SK-N-SH treated with all-trans-retinoic acid at 6 μM for 48 hours (cell line): Measurements from ENCODE around the gene RHBDL1.

ENCODE experiments used
- ATAC-seq: fragments of 200-7000 bp; cut with Tn5 transposase; 3 replicates; pipeline ENCODE4 v1.9.1; 2020; ENCODE audit warnings: mild to moderate bottlenecking, moderate library complexity
- ARNTL ChIP-seq: fragments of 450-650 bp; formaldehyde crosslinking; IDR thresholded peaks from 2 replicates; pipeline ENCODE4 v1.5.0; 2020; ENCODE audit warnings: low read depth, mild to moderate bottlenecking, moderate library complexity, borderline replicate concordance
- CREB5 ChIP-seq: fragments of 250-450 bp; sonication (Bioruptor Pico); IDR thresholded peaks from 2 replicates; pipeline ENCODE4 v1.5.1; 2020; ENCODE audit warnings: low read depth, mild to moderate bottlenecking, moderate library complexity
- CSDC2 ChIP-seq: fragments of 250-450 bp; sonication (Bioruptor Pico); IDR thresholded peaks from 2 replicates; pipeline ENCODE4 v1.5.0; 2020; ENCODE audit warnings: mild to moderate bottlenecking, moderate library complexity
- CSRNP3 ChIP-seq: fragments of 250-450 bp; sonication (Bioruptor Pico); IDR thresholded peaks from 2 replicates; pipeline ENCODE4 v1.5.1; 2021; ENCODE audit warnings: mild to moderate bottlenecking, moderate library complexity
- ESRRG ChIP-seq: fragments of 250-450 bp; sonication (Bioruptor Pico); IDR thresholded peaks from 2 replicates; pipeline ENCODE4 v1.6.1; 2021; ENCODE audit warnings: mild to moderate bottlenecking
- GLIS3 ChIP-seq: fragments of 250-450 bp; sonication (Bioruptor Pico); IDR thresholded peaks from 2 replicates; pipeline ENCODE4 v1.5.0; 2020; ENCODE audit warnings: mild to moderate bottlenecking, moderate library complexity
- ISL1 ChIP-seq: fragments of 250-450 bp; sonication (Bioruptor Pico); IDR thresholded peaks from 2 replicates; pipeline ENCODE4 v2.1.2; 2022; ENCODE audit warnings: mild to moderate bottlenecking, moderate library complexity
- OSR1 ChIP-seq: fragments of 250-450 bp; sonication (Bioruptor Pico); IDR thresholded peaks from 2 replicates; pipeline ENCODE4 v1.8.0; 2022; ENCODE audit warnings: moderate library complexity, mild to moderate bottlenecking, inconsistent platforms
- PPARA ChIP-seq: fragments of 250-450 bp; sonication (Bioruptor Pico); IDR thresholded peaks from 2 replicates; pipeline ENCODE4 v1.5.0; 2020; ENCODE audit warnings: mild to moderate bottlenecking, borderline replicate concordance
- RARB ChIP-seq: fragments of 250-450 bp; sonication (Bioruptor Pico); IDR thresholded peaks from 2 replicates; pipeline ENCODE4 v1.8.0; 2021; ENCODE audit warnings: mild to moderate bottlenecking, moderate library complexity
- SNAI2 ChIP-seq: fragments of 250-450 bp; sonication (Bioruptor Pico); IDR thresholded peaks from 2 replicates; pipeline ENCODE4 v1.5.0; 2020; ENCODE audit warnings: mild to moderate bottlenecking, moderate library complexity
- TCF4 ChIP-seq: fragments of 250-450 bp; sonication (Bioruptor Pico); IDR thresholded peaks from 2 replicates; pipeline ENCODE4 v1.8.0; 2021; ENCODE audit warnings: mild to moderate bottlenecking, moderate library complexity, borderline replicate concordance
- TOX ChIP-seq: fragments of 250-450 bp; sonication (Bioruptor Pico); IDR thresholded peaks from 2 replicates; pipeline ENCODE4 v1.8.0; 2021; ENCODE audit warnings: mild to moderate bottlenecking, moderate library complexity, borderline replicate concordance
- TSHZ2 ChIP-seq: fragments of 250-450 bp; sonication (Bioruptor Pico); IDR thresholded peaks from 2 replicates; pipeline ENCODE4 v1.5.0; 2020; ENCODE audit warnings: mild to moderate bottlenecking, moderate library complexity
- ZC3H10 ChIP-seq: fragments of 250-450 bp; sonication (Bioruptor Pico); IDR thresholded peaks from 2 replicates; pipeline ENCODE4 v1.5.1; 2021; ENCODE audit warnings: mild to moderate bottlenecking, moderate library complexity
- ZFP3 ChIP-seq: fragments of 250-450 bp; sonication (Bioruptor Pico); IDR thresholded peaks from 2 replicates; pipeline ENCODE4 v1.5.0; 2020; ENCODE audit warnings: mild to moderate bottlenecking, moderate library complexity
- ZFP30 ChIP-seq: fragments of 450-650 bp; formaldehyde crosslinking; IDR thresholded peaks from 2 replicates; pipeline ENCODE4 v1.5.0; 2022; ENCODE audit warnings: mild to moderate bottlenecking, moderate library complexity
- ZNF565 ChIP-seq: fragments of 450-650 bp; formaldehyde crosslinking; conservative IDR thresholded peaks from 2 replicates; pipeline ENCODE4 v1.5.0; 2020; ENCODE audit warnings: low read depth, mild to moderate bottlenecking, moderate library complexity
- ZNF70 ChIP-seq: fragments of 450-650 bp; formaldehyde crosslinking; IDR thresholded peaks from 2 replicates; pipeline ENCODE4 v1.5.0; 2020; ENCODE audit warnings: mild to moderate bottlenecking, moderate library complexity
- TF ChIP-seq, protein P1 (sequence below): fragments of 250-450 bp; sonication (Bioruptor Pico); IDR thresholded peaks from 2 replicates; pipeline ENCODE4 v1.8.0; 2021; ENCODE audit warnings: low read depth, mild to moderate bottlenecking, moderate library complexity, borderline replicate concordance

Gene RHBDL1

GRCh38 chr16:630249-630814 is 45.1 kb upstream of the RHBDL1 start:
- TF ChIP-seq CSDC2 (CRISPR knock-in tag) (no peak), CSRNP3 (CRISPR knock-in tag) (no peak), ARNTL (CRISPR knock-in tag) (no peak), ESRRG (CRISPR knock-in tag) (no peak), TOX (CRISPR knock-in tag) (no peak), SNAI2 (CRISPR knock-in tag) (no peak), TSHZ2 (CRISPR knock-in tag) (no peak), GLIS3 (no peak), ZFP3 (CRISPR knock-in tag) (no peak), ISL1 (CRISPR knock-in tag) (no peak), RARB (no peak)
- TF ChIP-seq, protein P1, sequence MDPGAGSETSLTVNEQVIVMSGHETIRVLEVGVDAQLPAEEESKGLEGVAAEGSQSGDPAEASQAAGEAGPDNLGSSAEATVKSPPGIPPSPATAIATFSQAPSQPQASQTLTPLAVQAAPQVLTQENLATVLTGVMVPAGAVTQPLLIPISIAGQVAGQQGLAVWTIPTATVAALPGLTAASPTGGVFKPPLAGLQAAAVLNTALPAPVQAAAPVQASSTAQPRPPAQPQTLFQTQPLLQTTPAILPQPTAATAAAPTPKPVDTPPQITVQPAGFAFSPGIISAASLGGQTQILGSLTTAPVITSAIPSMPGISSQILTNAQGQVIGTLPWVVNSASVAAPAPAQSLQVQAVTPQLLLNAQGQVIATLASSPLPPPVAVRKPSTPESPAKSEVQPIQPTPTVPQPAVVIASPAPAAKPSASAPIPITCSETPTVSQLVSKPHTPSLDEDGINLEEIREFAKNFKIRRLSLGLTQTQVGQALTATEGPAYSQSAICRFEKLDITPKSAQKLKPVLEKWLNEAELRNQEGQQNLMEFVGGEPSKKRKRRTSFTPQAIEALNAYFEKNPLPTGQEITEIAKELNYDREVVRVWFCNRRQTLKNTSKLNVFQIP (CRISPR knock-in tag): no peak
- ATAC-seq: no peak

DNA sequence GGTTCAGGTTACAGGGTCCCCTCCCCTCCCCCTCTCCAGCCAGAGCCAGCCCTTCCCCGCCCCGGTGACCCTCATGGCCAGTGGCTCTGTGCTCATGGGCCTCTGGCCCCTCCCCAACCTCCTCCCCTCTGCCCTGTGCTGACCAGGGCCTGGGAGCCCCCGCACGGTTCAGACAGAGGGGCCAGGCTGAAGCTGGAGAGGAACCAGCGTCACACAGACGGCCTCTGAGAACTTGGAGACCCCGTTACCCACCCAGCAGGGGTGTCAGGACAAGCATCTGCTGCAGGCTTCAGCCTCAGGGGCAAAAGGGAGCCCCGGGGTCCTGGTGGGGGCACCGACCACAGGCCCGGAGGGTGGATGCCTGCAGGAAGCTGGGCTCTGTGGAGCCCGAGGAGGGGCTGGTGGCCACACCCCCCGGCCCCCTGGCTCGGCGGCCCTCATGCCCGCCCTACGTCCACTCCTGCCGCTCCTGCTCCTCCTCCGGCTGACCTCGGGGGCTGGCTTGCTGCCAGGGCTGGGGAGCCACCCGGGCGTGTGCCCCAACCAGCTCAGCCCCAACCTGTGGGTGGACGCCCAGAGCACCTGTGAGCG is 44.6 kb upstream of the RHBDL1 start, which contains the start of gene WFIKKN1:
Gene WFIKKN1, plus strand, starts transcription at position 171 of the 591 bp plus-strand sequence. Its CDS starts 269 bp downstream, at position 440.
- no peak for ATAC-seq

GRCh38 chr16:631808-632358 is 43.6 kb upstream of the RHBDL1 start:
- TF ChIP-seq ESRRG (CRISPR knock-in tag): no peak
- TF ChIP-seq TCF4 (CRISPR knock-in tag): no peak
- TF ChIP-seq CSDC2 (CRISPR knock-in tag): no peak
- TF ChIP-seq TOX (CRISPR knock-in tag): no peak
- no peak for TF ChIP-seq PPARA
- TF ChIP-seq, protein P1 (CRISPR knock-in tag): no peak
- TF ChIP-seq CREB5: no peak
- no peak for TF ChIP-seq RARB
- TF ChIP-seq TSHZ2 (CRISPR knock-in tag): no peak
- no peak for TF ChIP-seq OSR1 (CRISPR knock-in tag)
- no peak for TF ChIP-seq ZNF565 (CRISPR knock-in tag)
- no peak for TF ChIP-seq ZFP30
- no peak for TF ChIP-seq ISL1 (CRISPR knock-in tag)
- TF ChIP-seq ZFP3 (CRISPR knock-in tag): no peak
- TF ChIP-seq ZNF70 (CRISPR knock-in tag): no peak
- TF ChIP-seq ARNTL (CRISPR knock-in tag): no peak
- TF ChIP-seq ZC3H10: no peak
- no peak for ATAC-seq

More for the DNA sequence above, 44.6 kb upstream of the RHBDL1 start, which contains the start of gene WFIKKN1:
- TF ChIP-seq RARB: no peak
- TF ChIP-seq CSRNP3 (CRISPR knock-in tag): no peak
- no peak for TF ChIP-seq CSDC2 (CRISPR knock-in tag)
